ENCODE measurements around the gene BRD2. TPM values are rescaled to one million over a fixed set of nuclear protein-coding genes. Genes with fewer than 3 reads are reported as not detected.

The BRD2 gene
- total RNA-seq, 4 donors from 2014 or later = 97.5 to 130 (median 119) TPM

DNA sequence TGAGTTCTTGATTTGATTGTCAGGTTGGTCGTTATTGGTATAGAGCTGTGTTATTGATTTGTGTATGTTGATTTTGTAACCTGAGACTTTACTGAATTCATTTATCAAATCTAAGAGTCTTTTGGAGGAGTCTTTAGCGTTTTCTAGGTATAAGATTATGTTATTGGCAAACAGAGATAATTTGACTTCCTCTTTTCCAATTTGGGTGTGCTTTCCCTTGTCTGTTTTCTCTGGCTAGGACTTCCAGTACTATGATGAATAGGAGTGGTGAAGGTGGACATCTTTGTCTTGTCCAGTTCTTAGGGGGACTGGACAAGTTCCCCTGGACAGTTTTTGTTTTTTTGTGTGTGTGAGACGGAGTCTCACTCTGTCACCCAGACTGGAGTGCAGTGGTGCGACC is 23.6 kb downstream of the BRD2 start:
- WGBS, 2 donors = 80 to 82% methylated on average over 4 of the region's 4 CpGs
- H3K4me3 ChIP-seq (ENCODE audit: low read depth, poor library complexity, severe bottlenecking) = no peak overlapping the region
- intact Hi-C loops (cut with DNase I; ENCODE audit: low total_unique reads) = no loop called here
- TF ChIP-seq CTCF (IDR thresholded peaks at IDR 0.05) (no peak), POLR2A (IDR thresholded peaks at IDR 0.05) (no peak)
- no peak for DNase-seq (ENCODE audit: low spot score in 2 of 2)

GRCh38 chr6:32993363-32993973 is 25.1 kb downstream of the BRD2 start:
- H3K4me3 ChIP-seq (ENCODE audit: low read depth, poor library complexity, severe bottlenecking) = no peak overlapping the region
- no peak for DNase-seq (ENCODE audit: low spot score in 2 of 2)
- no peak for TF ChIP-seq POLR2A (IDR thresholded peaks at IDR 0.05)
- TF ChIP-seq CTCF (IDR thresholded peaks at IDR 0.05) = no peak
- WGBS, 2 donors = 85 to 86% methylated on average over 9 of the region's 9 CpGs
- intact Hi-C loops (cut with DNase I; ENCODE audit: low total_unique reads) = no loop called here

DNA sequence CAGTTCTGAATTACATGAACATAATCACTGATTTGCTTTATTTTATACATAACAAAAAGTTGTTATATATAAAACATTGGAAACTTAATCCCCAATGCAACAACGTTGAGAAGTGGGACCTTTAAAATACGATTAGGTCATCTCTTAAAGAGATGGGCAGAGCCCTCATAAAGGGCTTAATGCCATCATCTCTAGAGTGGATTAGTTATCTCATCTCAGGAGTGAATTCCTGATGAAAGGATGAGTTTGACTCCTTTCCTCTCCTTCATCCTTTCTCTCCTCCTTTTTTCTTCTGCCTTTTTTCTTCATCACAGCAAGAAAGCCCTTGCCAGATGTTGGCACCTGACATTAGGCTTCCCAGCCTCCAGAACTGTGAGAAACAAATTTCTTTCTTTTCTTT is 27.1 kb downstream of the BRD2 start:
- 39% methylated on average over 2 of the region's 2 CpGs for WGBS, 2 donors
- TF ChIP-seq CTCF (IDR thresholded peaks at IDR 0.05) (no peak), POLR2A (IDR thresholded peaks at IDR 0.05) (no peak)
- no peak for DNase-seq (ENCODE audit: low spot score in 2 of 2)
- intact Hi-C loops (cut with DNase I; ENCODE audit: low total_unique reads) = no loop called here
- no peak overlapping the region for H3K4me3 ChIP-seq (ENCODE audit: low read depth, poor library complexity, severe bottlenecking)

GRCh38 chr6:33000055-33000454 is 31.7 kb downstream of the BRD2 start:
- WGBS, 2 donors = 53 to 58% methylated on average over 8 of the region's 8 CpGs
- intact Hi-C loops (cut with DNase I; ENCODE audit: low total_unique reads) = no loop called here
- no peak for DNase-seq (ENCODE audit: low spot score in 2 of 2)
- no peak overlapping the region for H3K4me3 ChIP-seq (ENCODE audit: low read depth, poor library complexity, severe bottlenecking)
- TF ChIP-seq POLR2A (IDR thresholded peaks at IDR 0.05) = no peak
- no peak for TF ChIP-seq CTCF (IDR thresholded peaks at IDR 0.05)

GRCh38 chr6:33001685-33002084 is 33.3 kb downstream of the BRD2 start:
- 49 to 52% methylated on average over 4 of the region's 4 CpGs for WGBS, 2 donors

More at GRCh38 chr6:33001685-33002084, 33.3 kb downstream of the BRD2 start:
- no peak for DNase-seq (ENCODE audit: low spot score in 2 of 2)
- no peak for TF ChIP-seq POLR2A (IDR thresholded peaks at IDR 0.05)
- no peak for TF ChIP-seq CTCF (IDR thresholded peaks at IDR 0.05)
- intact Hi-C loops (cut with DNase I; ENCODE audit: low total_unique reads) = no loop called here
- no peak overlapping the region for H3K4me3 ChIP-seq (ENCODE audit: low read depth, poor library complexity, severe bottlenecking)
